ENCODE measurements around the gene VAT1L. TPM values are rescaled to one million over a fixed set of nuclear protein-coding genes. Genes with fewer than 3 reads are reported as not detected.

Gene VAT1L
- total RNA-seq, 1 donor from 2014 or later, result not detected

GRCh38 chr16:77763994-77764393 lies 24.4 kb upstream of the VAT1L start:
- H3K27me3 Mint-ChIP-seq (ENCODE audit: low read depth), result peaks cover under 1% of the 10 kb centered on the region
- no peaks in the 10 kb centered on the region for H3K4me1 Mint-ChIP-seq (ENCODE audit: low read depth)
- H3K27ac Mint-ChIP-seq (ENCODE audit: unreplicated experiment), result no peak overlapping the region
- TF ChIP-seq CTCF (IDR thresholded peaks at IDR 0.05), result no peak
- H3K36me3 Mint-ChIP-seq (ENCODE audit: low read depth), result no peaks in the 10 kb centered on the region
- no peak for DNase-seq (ENCODE audit: low spot score)
- H3K9me3 Mint-ChIP-seq (ENCODE audit: low read depth), result peaks cover 3% of the 10 kb centered on the region
- no peak overlapping the region for H3K4me3 Mint-ChIP-seq (ENCODE audit: unreplicated experiment)

- no peaks in the 10 kb centered on the region for H3K27me3 Mint-ChIP-seq (ENCODE audit: low read depth)
- H3K36me3 Mint-ChIP-seq (ENCODE audit: low read depth), result no peaks in the 10 kb centered on the region
- no peak for DNase-seq (ENCODE audit: low spot score)
- peaks cover 2% of the 10 kb centered on the region for H3K9me3 Mint-ChIP-seq (ENCODE audit: low read depth)
- H3K4me3 Mint-ChIP-seq (ENCODE audit: unreplicated experiment), result no peak overlapping the region
- no peak for TF ChIP-seq CTCF (IDR thresholded peaks at IDR 0.05)
- no peaks in the 10 kb centered on the region for H3K4me1 Mint-ChIP-seq (ENCODE audit: low read depth)
- no peak overlapping the region for H3K27ac Mint-ChIP-seq (ENCODE audit: unreplicated experiment)
Measured at GRCh38 chr16:77767211-77767610, 21.2 kb upstream of the VAT1L start.

- no peaks in the 10 kb centered on the region for H3K36me3 Mint-ChIP-seq (ENCODE audit: low read depth)
- peaks cover 2% of the 10 kb centered on the region for H3K9me3 Mint-ChIP-seq (ENCODE audit: low read depth)
- TF ChIP-seq CTCF (IDR thresholded peaks at IDR 0.05), result no peak
- no peak overlapping the region for H3K4me3 Mint-ChIP-seq (ENCODE audit: unreplicated experiment)
- no peaks in the 10 kb centered on the region for H3K27me3 Mint-ChIP-seq (ENCODE audit: low read depth)
- H3K4me1 Mint-ChIP-seq (ENCODE audit: low read depth), result no peaks in the 10 kb centered on the region
- no peak for DNase-seq (ENCODE audit: low spot score)
- H3K27ac Mint-ChIP-seq (ENCODE audit: unreplicated experiment), result no peak overlapping the region
Measured at GRCh38 chr16:77767826-77768225, 20.5 kb upstream of the VAT1L start.

- Mint-ChIP-seq H3K27me3 (ENCODE audit: low read depth) (no peaks in the 10 kb centered on the region), H3K4me1 (ENCODE audit: low read depth) (no peaks in the 10 kb centered on the region), H3K4me3 (ENCODE audit: unreplicated experiment) (no peak overlapping the region), H3K9me3 (ENCODE audit: low read depth) (no peaks in the 10 kb centered on the region), H3K27ac (ENCODE audit: unreplicated experiment) (no peak overlapping the region), H3K36me3 (ENCODE audit: low read depth) (no peaks in the 10 kb centered on the region)
- DNase-seq (ENCODE audit: low spot score), result no peak
- TF ChIP-seq CTCF (IDR thresholded peaks at IDR 0.05), result no peak
Measured at GRCh38 chr16:77775911-77776909, 12.2 kb upstream of the VAT1L start.

- Mint-ChIP-seq H3K36me3 (ENCODE audit: low read depth) (no peaks in the 10 kb centered on the region), H3K4me1 (ENCODE audit: low read depth) (no peaks in the 10 kb centered on the region), H3K9me3 (ENCODE audit: low read depth) (no peaks in the 10 kb centered on the region), H3K27ac (ENCODE audit: unreplicated experiment) (no peak overlapping the region), H3K27me3 (ENCODE audit: low read depth) (no peaks in the 10 kb centered on the region), H3K4me3 (ENCODE audit: unreplicated experiment) (no peak overlapping the region)
- DNase-seq (ENCODE audit: low spot score), result no peak
- no peak for TF ChIP-seq CTCF (IDR thresholded peaks at IDR 0.05)
Measured at GRCh38 chr16:77777745-77778144, 10.6 kb upstream of the VAT1L start.

All from chondrocyte (in vitro differentiated cells).